A549 (cell line): ENCODE data around the gene ZNF276. TPM values are rescaled to one million over a fixed set of nuclear protein-coding genes. Genes with fewer than 3 reads are reported as not detected.

Experiments used
- ATAC-seq, 2 experiments: fragments of 200-7000 bp in 1 of 2; fragments of >200 bp in 1 of 2; cut with Nextera tagmentation in 1 of 2; cut with Tn5 transposase in 1 of 2; 3 replicates each; pipeline versions ENCODE4 v1.8.0 to v1.9.1; 2018 to 2020; ENCODE audit warnings: mild to moderate bottlenecking in 1 of 2, moderate library complexity in 1 of 2
- CTCF ChIA-PET: fragments of 300-600 bp; sonication (Branson Sonifier 250); formaldehyde crosslinking; extraction: SDS; loops from one replicate; lab custom pipeline; 2021; ENCODE audit warnings: antibody characterized with exemption, inconsistent platforms; lab: Yijun Ruan, JAX
- POLR2A ChIA-PET: fragments of 350-600 bp; formaldehyde crosslinking; extraction: SDS; loops from one replicate; lab custom pipeline; 2021; ENCODE audit warnings: antibody characterized with exemption, inconsistent platforms; lab: Yijun Ruan, JAX
- DNase-seq, 2 experiments: peaks; one replicate each; pipeline versions ENCODE4 v3.0.0 to v3.0.0-alpha.2; 2011 to 2016; ENCODE audit warnings: low read depth in 1 of 2, low spot score in 1 of 2
- FAIRE-seq: peaks from 2 replicates; lab custom pipeline; 2011; peaks lifted over from hg19 to GRCh38; lab: Jason Lieb, UNC
- H3K27ac ChIP-seq, 2 experiments: fragments of >200 bp; sonication (Bioruptor Twin); formaldehyde crosslinking; 3 replicates each; pipeline ENCODE4 v1.5.1; 2016 to 2017
- H3K4me1 ChIP-seq: fragments of >200 bp; sonication (Bioruptor Twin); formaldehyde crosslinking; 3 replicates; pipeline ENCODE4 v1.6.1; 2016
- H3K4me2 ChIP-seq: fragments of >200 bp; sonication (Bioruptor Twin); formaldehyde crosslinking; 3 replicates; pipeline ENCODE4 v1.6.1; 2016
- H3K4me3 ChIP-seq: fragments of >200 bp; sonication (Bioruptor Twin); formaldehyde crosslinking; 3 replicates; pipeline ENCODE4 v1.5.1; 2016
- H3K9me3 ChIP-seq: fragments of >200 bp; sonication (Bioruptor Twin); formaldehyde crosslinking; 3 replicates; pipeline ENCODE4 v1.6.1; 2016
- CEBPB ChIP-seq, 2 experiments: fragments of >200 bp in 1 of 2; sonication (Bioruptor Twin) in 1 of 2; formaldehyde crosslinking in 1 of 2; IDR thresholded peaks; 2 replicates each; pipeline ENCODE4 v1.6.1; 2012 to 2016
- CHD4 ChIP-seq: fragments of 200-600 bp; sonication (generic); IDR thresholded peaks from 2 replicates; pipeline ENCODE4 v1.6.1; 2016; ENCODE audit warnings: antibody characterized with exemption, mild to moderate bottlenecking, borderline replicate concordance
- CTCF ChIP-seq: fragments of >200 bp; sonication (Bioruptor Twin); formaldehyde crosslinking; IDR thresholded peaks from 3 replicates; pipeline ENCODE4 v1.5.1; 2016
- EHF ChIP-seq: fragments of 250-450 bp; sonication (Bioruptor Pico); IDR thresholded peaks from 2 replicates; pipeline ENCODE4 v1.5.0; 2020; ENCODE audit warnings: mild to moderate bottlenecking
- FOXS1 ChIP-seq: fragments of 250-450 bp; sonication (Bioruptor Pico); IDR thresholded peaks from 2 replicates; pipeline ENCODE4 v1.5.0; 2020; ENCODE audit warnings: mild to moderate bottlenecking, moderate library complexity
- HDAC2 ChIP-seq: fragments of 200-600 bp; sonication (generic); IDR thresholded peaks from 2 replicates; pipeline ENCODE4 v1.6.1; 2016
- HES2 ChIP-seq: fragments of >200 bp; sonication (Bioruptor Twin); formaldehyde crosslinking; IDR thresholded peaks from 2 replicates; pipeline ENCODE4 v1.6.1; 2016
- HMGXB4 ChIP-seq: fragments of 250-450 bp; sonication (Bioruptor Pico); IDR thresholded peaks from 2 replicates; pipeline ENCODE4 v1.5.0; 2021; ENCODE audit warnings: mild to moderate bottlenecking, moderate library complexity, borderline replicate concordance
- HOXB13 ChIP-seq: fragments of 250-450 bp; sonication (Bioruptor Pico); IDR thresholded peaks from 2 replicates; pipeline ENCODE4 v1.5.0; 2020; ENCODE audit warnings: low read depth, mild to moderate bottlenecking, moderate library complexity
- KDM1A ChIP-seq: fragments of 200-600 bp; sonication (generic); IDR thresholded peaks from 2 replicates; pipeline ENCODE4 v1.6.1; 2016; ENCODE audit warnings: low read depth, mild to moderate bottlenecking
- MAFK ChIP-seq: fragments of 450-650 bp; IDR thresholded peaks from 2 replicates; pipeline ENCODE4 v1.6.1; 2014; ENCODE audit not compliant: partially characterized antibody
- PHF8 ChIP-seq: fragments of 200-600 bp; sonication (generic); IDR thresholded peaks from 2 replicates; pipeline ENCODE4 v1.6.1; 2016; ENCODE audit warnings: low read depth, mild to moderate bottlenecking, antibody characterized with exemption, moderate library complexity, borderline replicate concordance
- POLR2A ChIP-seq: IDR thresholded peaks from 2 replicates; pipeline ENCODE4 v1.6.1; 2012; ENCODE audit warnings: mild to moderate bottlenecking, low read length
- RARB ChIP-seq: fragments of 250-450 bp; sonication (Bioruptor Pico); IDR thresholded peaks from 2 replicates; pipeline ENCODE4 v1.8.0; 2021; ENCODE audit warnings: mild to moderate bottlenecking, moderate library complexity
- REST ChIP-seq: fragments of 200-600 bp; sonication (generic); IDR thresholded peaks from 2 replicates; pipeline ENCODE4 v1.6.1; 2016; ENCODE audit warnings: antibody characterized with exemption, mild to moderate bottlenecking, moderate library complexity
- RFX5 ChIP-seq: fragments of 450-650 bp; IDR thresholded peaks from 2 replicates; pipeline ENCODE4 v1.7.1; 2014; ENCODE audit warnings: antibody characterized with exemption, mild to moderate bottlenecking, moderate library complexity
- WGBS: methylation state at CpG from one replicate; pipeline ENCODE4 v1.1.6; 2017; ENCODE audit errors: missing lambda C conversion rate; 5-methylcytosine and 5-hydroxymethylcytosine counted together
- polyA plus RNA-seq, 4 experiments: library from polyadenylated mRNA; depleted of rRNA in 3 of 4; stranded (reverse); fragments of >200 nt; fragmentation: RNase III in 1 of 4; extraction: RNeasy Plus Mini Kit Qiagen cat#74134 plus additional on column Dnase treatment in 1 of 4; gene quantifications; 2 replicates in 3 of 4; 3 replicates in 1 of 4; pipeline ENCODE4 v1.2.3, GENCODE V29; 2011 to 2017

The ZNF276 gene
- polyA plus RNA-seq, 2 of the 4 experiments (the other 2 are of a cell fraction): 6.5 to 15.1 TPM

GRCh38 chr16:89738072-89738377 is 16.7 kb downstream of the ZNF276 start:
- ChIA-PET POLR2A (no interaction called here), CTCF (interaction anchor here (1.0 to 2.2 kb wide), 5 partner anchors 15 to 124 kb away, joined by 3 to 7 read pairs (median 3); no protein-coding TSS in a partner anchor)
- Histone ChIP-seq H3K4me1 (no peaks in the 10 kb centered on the region), H3K4me2 (no peak overlapping the region), H3K9me3 (no peaks in the 10 kb centered on the region), H3K4me3 (no peak overlapping the region), H3K27ac (no peak overlapping the region)
- FAIRE-seq: no peak
- no peak for DNase-seq
- WGBS: 94% methylated on average over 12 of the region's 14 CpGs
- ATAC-seq: no peak; a peak in 1 of 6 replicates
- TF ChIP-seq HDAC2 (no peak), EHF (CRISPR knock-in tag) (no peak), RFX5 (no peak), RARB (CRISPR knock-in tag) (no peak), MAFK (no peak), KDM1A (no peak), REST (no peak), PHF8 (no peak)

GRCh38 chr16:89738538-89739317 is 17.4 kb downstream of the ZNF276 start:
- ChIA-PET POLR2A (no interaction called here), CTCF (interaction anchor here (0.6 to 2.2 kb wide), 6 partner anchors 15 to 123 kb away, joined by 3 to 7 read pairs (median 3); no protein-coding TSS in a partner anchor)
- Histone ChIP-seq H3K4me2 (no peak overlapping the region), H3K27ac (no peak overlapping the region), H3K4me3 (no peak overlapping the region), H3K9me3 (no peaks in the 10 kb centered on the region), H3K4me1 (no peaks in the 10 kb centered on the region)
- no peak for TF ChIP-seq HOXB13
- TF ChIP-seq CEBPB (IDR thresholded peaks at IDR 0.05): no peak
- TF ChIP-seq CTCF: no peak
- TF ChIP-seq CHD4: no peak
- TF ChIP-seq POLR2A: no peak
- no peak for TF ChIP-seq FOXS1 (CRISPR knock-in tag)
- no peak for TF ChIP-seq HES2
- TF ChIP-seq MAFK: no peak
- no peak for TF ChIP-seq HMGXB4 (CRISPR knock-in tag)
- no peak for TF ChIP-seq REST
- no peak for DNase-seq
- no peak for FAIRE-seq
- WGBS: 85% methylated on average over 19 of the region's 20 CpGs
- peak in 1 of 2 experiments; percentile 18; a peak in 3 of 6 replicates for ATAC-seq
